ENCODE measurements around the gene HCK.
"Not testable (repeated sequence)": the region's sequence is repeated elsewhere in the genome, so short reads cannot be mapped to it uniquely, and the experiment has no call there.

Gene HCK

GRCh38 chr20:32109392-32110172 lies 57.5 kb downstream of the HCK start, which contains the start of gene TM9SF4:
Gene TM9SF4, plus strand, starts transcription at chr20:32109714. Its CDS starts 27 bp downstream, at chr20:32109741.
- DNase-seq, result peak; percentile 82

GRCh38 chr20:32110173-32110704 lies 58.2 kb downstream of the HCK start:
- DNase-seq, result no peak

- no peak for DNase-seq
These were observed 58.7 kb downstream of the HCK start for GRCh38 chr20:32110727-32111126.

GRCh38 chr20:32111156-32111686 lies 59.2 kb downstream of the HCK start:
- DNase-seq, result no peak

- DNase-seq, result no peak
These were observed 59.7 kb downstream of the HCK start for GRCh38 chr20:32111753-32112152.

GRCh38 chr20:32112841-32113240 lies 60.8 kb downstream of the HCK start:
- DNase-seq, result no peak

GRCh38 chr20:32113591-32114260 lies 61.7 kb downstream of the HCK start:
- no peak for DNase-seq

- DNase-seq, result no peak
These were observed 62.4 kb downstream of the HCK start for GRCh38 chr20:32114305-32114960.

GRCh38 chr20:32115211-32115767 lies 63.2 kb downstream of the HCK start:
- no peak for DNase-seq

- no peak for DNase-seq
These were observed 64.1 kb downstream of the HCK start for GRCh38 chr20:32116079-32116521.

- not testable (repeated sequence) for DNase-seq
These were observed 64.8 kb downstream of the HCK start for GRCh38 chr20:32116796-32117195.

GRCh38 chr20:32118427-32118826 lies 66.4 kb downstream of the HCK start:
- DNase-seq, result not testable (repeated sequence)

- DNase-seq, result no peak
These were observed 67.7 kb downstream of the HCK start for GRCh38 chr20:32119734-32120133.

GRCh38 chr20:32121908-32122307 lies 69.9 kb downstream of the HCK start:
- DNase-seq, result not testable (repeated sequence)

- DNase-seq, result no peak
These were observed 71.0 kb downstream of the HCK start for GRCh38 chr20:32123088-32123487.

GRCh38 chr20:32124916-32125454 lies 72.9 kb downstream of the HCK start:
- DNase-seq, result no peak

GRCh38 chr20:32125506-32125905 lies 73.5 kb downstream of the HCK start:
- DNase-seq, result no peak

GRCh38 chr20:32126919-32127318 lies 74.9 kb downstream of the HCK start:
- DNase-seq, result no peak

- no peak for DNase-seq
These were observed 75.3 kb downstream of the HCK start for GRCh38 chr20:32127347-32127746.

GRCh38 chr20:32128167-32128566 lies 76.1 kb downstream of the HCK start:
- DNase-seq, result no peak

GRCh38 chr20:32129863-32130262 lies 77.8 kb downstream of the HCK start:
- DNase-seq, result no peak

- no peak for DNase-seq
These were observed 78.3 kb downstream of the HCK start for GRCh38 chr20:32130352-32130751.
